Sigmoid colon (tissue), 7 donors: ENCODE results near the gene FNIP1. TPM values are rescaled to one million over a fixed set of nuclear protein-coding genes. Genes with fewer than 3 reads are reported as not detected.

Source experiments
- DNase-seq: peaks from one replicate; pipeline ENCODE4 v3.0.0-alpha.2; 2019
- H3K27ac ChIP-seq, 4 donors: fragments of 200-600 bp; sonication (generic); one replicate each; pipeline ENCODE4 v1.5.1; 2016 to 2019; ENCODE audit warnings: mild to moderate bottlenecking in 1 of 4
- H3K27me3 ChIP-seq, 3 donors: fragments of 200-600 bp; sonication (generic); one replicate each; pipeline ENCODE4 v1.5.1; 2019; ENCODE audit warnings: mild to moderate bottlenecking in 1 of 3
- H3K36me3 ChIP-seq, 4 donors: fragments of 200-600 bp; sonication (generic); one replicate each; pipeline ENCODE4 v1.5.1; 2016 to 2019
- H3K4me1 ChIP-seq, 4 donors: fragments of 200-600 bp; sonication (generic); one replicate each; pipeline ENCODE4 v1.5.1; 2017 to 2019
- H3K4me3 ChIP-seq, 4 donors: fragments of 200-600 bp; sonication (generic); one replicate each; pipeline ENCODE4 v1.5.1; 2017 to 2019; ENCODE audit warnings: mild to moderate bottlenecking in 2 of 4, moderate library complexity in 1 of 4
- H3K9me3 ChIP-seq, 4 donors: fragments of 200-600 bp in 3 of 4; sonication (generic) in 3 of 4; one replicate each; pipeline versions ENCODE4 v1.5.1 to v1.6.1; 2013 to 2019
- EP300 ChIP-seq, 4 donors: sonication (generic); formaldehyde crosslinking; IDR thresholded peaks; one replicate each; pipeline ENCODE4 v1.6.1; 2017; ENCODE audit warnings: antibody characterized with exemption in 4 of 4
- POLR2A ChIP-seq, 2 donors: fragments of 450-650 bp; IDR thresholded peaks; one replicate each; pipeline ENCODE4 v1.6.1; 2016; ENCODE audit warnings: antibody characterized with exemption in 2 of 2, mild to moderate bottlenecking in 2 of 2, moderate library complexity in 2 of 2
- POLR2AphosphoS5 ChIP-seq, 4 donors: sonication (generic); formaldehyde crosslinking; IDR thresholded peaks; one replicate each; pipeline ENCODE4 v1.6.1; 2017; ENCODE audit warnings: antibody characterized with exemption in 4 of 4
- WGBS, 2 donors: extraction: QIAGEN DNeasy Blood & Tissue Kit; methylation state at CpG; one replicate each; pipeline ENCODE4 v1.1.7; 2013; 5-methylcytosine and 5-hydroxymethylcytosine counted together
- intact Hi-C: fragments of 100-400 bp; cut with DNase I; formaldehyde crosslinking; loops from one replicate; pipeline ENCODE4 v1.15.1; 2023
- polyA plus RNA-seq, 3 donors: library from polyadenylated mRNA; stranded (reverse); fragments of 200-250 nt; gene quantifications; one replicate each; pipeline ENCODE4 v1.2.3, GENCODE V29; 2013
- total RNA-seq, 4 donors: library from RNA; depleted of rRNA; stranded (reverse); fragments of >200 nt; gene quantifications; one replicate each; pipeline ENCODE4 v1.1.0, GENCODE V29; 2016
- TF ChIP-seq, protein P1 (sequence below), 4 experiments: fragments of 450-650 bp in 3 of 4; fragments of 200-600 bp in 1 of 4; IDR thresholded peaks; one replicate each; pipeline ENCODE4 v1.5.1; 2016 to 2019; ENCODE audit warnings: antibody characterized with exemption in 4 of 4, mild to moderate bottlenecking in 3 of 4, moderate library complexity in 2 of 4
- donor health status: healthy with polysubstance abuse.
- donor health status: Bipolar disorder and iron deficiency.
- donor health status: healthy.

FNIP1 gene
- total and polyA plus RNA-seq, 7 donors = 3.6 to 74.4 (median 46.4) TPM

- DNase-seq = no peak
- intact Hi-C loops = loop anchor here (5.0 to 10.0 kb wide), 3 partner anchors 217 to 630 kb away; partner anchors contain the start of genes ACSL6, CDC42SE2 and HINT1
- TF ChIP-seq EP300 (IDR thresholded peaks at IDR 0.05) (no peak), POLR2A (IDR thresholded peaks at IDR 0.05) (no peak), POLR2AphosphoS5 (IDR thresholded peaks at IDR 0.05) (no peak)
- TF ChIP-seq, protein P1, sequence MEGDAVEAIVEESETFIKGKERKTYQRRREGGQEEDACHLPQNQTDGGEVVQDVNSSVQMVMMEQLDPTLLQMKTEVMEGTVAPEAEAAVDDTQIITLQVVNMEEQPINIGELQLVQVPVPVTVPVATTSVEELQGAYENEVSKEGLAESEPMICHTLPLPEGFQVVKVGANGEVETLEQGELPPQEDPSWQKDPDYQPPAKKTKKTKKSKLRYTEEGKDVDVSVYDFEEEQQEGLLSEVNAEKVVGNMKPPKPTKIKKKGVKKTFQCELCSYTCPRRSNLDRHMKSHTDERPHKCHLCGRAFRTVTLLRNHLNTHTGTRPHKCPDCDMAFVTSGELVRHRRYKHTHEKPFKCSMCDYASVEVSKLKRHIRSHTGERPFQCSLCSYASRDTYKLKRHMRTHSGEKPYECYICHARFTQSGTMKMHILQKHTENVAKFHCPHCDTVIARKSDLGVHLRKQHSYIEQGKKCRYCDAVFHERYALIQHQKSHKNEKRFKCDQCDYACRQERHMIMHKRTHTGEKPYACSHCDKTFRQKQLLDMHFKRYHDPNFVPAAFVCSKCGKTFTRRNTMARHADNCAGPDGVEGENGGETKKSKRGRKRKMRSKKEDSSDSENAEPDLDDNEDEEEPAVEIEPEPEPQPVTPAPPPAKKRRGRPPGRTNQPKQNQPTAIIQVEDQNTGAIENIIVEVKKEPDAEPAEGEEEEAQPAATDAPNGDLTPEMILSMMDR (IDR thresholded peaks at IDR 0.05) = no peak
- Histone ChIP-seq H3K9me3 (no peaks in the 10 kb centered on the region), H3K4me3 (peak overlapping the region in 3 of 4 donors; percentile 77 to 99 (median 98)), H3K27ac (peak overlapping the region in 2 of 4 donors; percentile 100), H3K27me3 (no peaks in the 10 kb centered on the region), H3K36me3 (no peaks in the 10 kb centered on the region), H3K4me1 (peaks cover 0 to 48% (median 33%) of the 10 kb centered on the region in 4 donors)
- 25 to 43% methylated on average over 6 of the region's 6 CpGs for WGBS, 2 donors
These were observed 1.6 kb downstream of the FNIP1 start for GRCh38 chr5:131795228-131795627.

DNA sequence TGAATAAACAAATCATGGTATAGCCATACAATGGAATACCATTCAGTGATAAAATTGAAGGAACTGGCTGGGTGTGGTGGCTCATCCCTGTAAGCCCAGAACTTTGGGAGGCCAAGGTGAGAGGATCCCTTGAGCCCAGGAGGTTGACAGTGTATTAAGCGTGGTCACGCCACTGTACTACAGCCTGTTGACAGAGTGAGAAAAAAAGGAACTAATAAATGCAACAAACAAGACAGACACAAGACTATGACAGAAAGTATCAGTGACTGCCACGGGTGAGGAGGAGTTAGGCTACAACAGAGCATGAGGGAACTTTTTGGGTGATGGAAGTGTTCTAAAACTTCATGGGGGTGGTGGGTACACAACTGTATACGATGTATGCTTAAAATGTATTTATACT is 2.2 kb downstream of the FNIP1 start:
- TF ChIP-seq EP300 (IDR thresholded peaks at IDR 0.05) (no peak), POLR2AphosphoS5 (IDR thresholded peaks at IDR 0.05) (no peak), POLR2A (IDR thresholded peaks at IDR 0.05) (no peak)
- TF ChIP-seq, protein P1 (IDR thresholded peaks at IDR 0.05) = no peak
- no peaks in the 10 kb centered on the region for H3K36me3 ChIP-seq
- H3K27me3 ChIP-seq = no peaks in the 10 kb centered on the region
- H3K4me1 ChIP-seq = peaks cover 0 to 54% (median 38%) of the 10 kb centered on the region in 4 donors
- no peak overlapping the region for H3K27ac ChIP-seq
- intact Hi-C loops = loop anchor here (10.0 kb wide), 1 partner anchor 630 kb away; the partner anchor contains the start of gene HINT1
- H3K4me3 ChIP-seq = peak overlapping the region in 1 of 4 donors; percentile 77
- DNase-seq = no peak
- H3K9me3 ChIP-seq = no peaks in the 10 kb centered on the region
- WGBS, 2 donors = 66 to 81% methylated on average over 4 of the region's 4 CpGs

DNA sequence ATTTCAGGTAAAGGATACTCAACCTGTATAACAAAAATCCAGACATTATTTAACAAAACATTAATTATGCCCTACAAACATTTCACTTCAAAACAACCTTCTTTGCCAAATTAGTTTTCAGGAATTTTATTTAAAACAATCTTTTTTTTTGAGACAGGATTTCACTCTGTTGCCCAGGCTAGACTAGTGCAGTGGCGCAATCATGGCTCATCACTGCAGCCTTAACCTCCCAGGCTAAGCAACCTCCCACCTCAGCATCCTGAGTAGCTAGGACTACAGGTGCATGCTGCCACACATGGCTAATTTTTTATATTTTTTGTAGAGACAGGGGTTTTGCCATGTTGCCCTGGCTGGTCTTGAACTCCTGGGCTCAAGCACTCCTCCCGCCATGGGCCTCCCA is 3.9 kb downstream of the FNIP1 start:
- 98% methylated on average over 2 of the region's 2 CpGs for WGBS, 2 donors
- Histone ChIP-seq H3K27ac (no peak overlapping the region), H3K36me3 (no peaks in the 10 kb centered on the region), H3K9me3 (no peaks in the 10 kb centered on the region), H3K4me3 (no peak overlapping the region), H3K4me1 (peaks cover 0 to 59% (median 37%) of the 10 kb centered on the region in 4 donors), H3K27me3 (no peaks in the 10 kb centered on the region)
- intact Hi-C loops = loop anchor here (10.0 kb wide), 1 partner anchor 628 kb away; the partner anchor contains the start of gene HINT1
- no peak for DNase-seq
- TF ChIP-seq, protein P1 (IDR thresholded peaks at IDR 0.05) = no peak
- no peak for TF ChIP-seq POLR2AphosphoS5 (IDR thresholded peaks at IDR 0.05)
- TF ChIP-seq EP300 (IDR thresholded peaks at IDR 0.05) = no peak
- TF ChIP-seq POLR2A (IDR thresholded peaks at IDR 0.05) = no peak

- no peak for DNase-seq
- Histone ChIP-seq H3K27ac (no peak overlapping the region), H3K9me3 (no peaks in the 10 kb centered on the region), H3K36me3 (no peaks in the 10 kb centered on the region), H3K27me3 (no peaks in the 10 kb centered on the region), H3K4me1 (peaks cover 0 to 63% (median 41%) of the 10 kb centered on the region in 4 donors), H3K4me3 (no peak overlapping the region)
- TF ChIP-seq POLR2AphosphoS5 (IDR thresholded peaks at IDR 0.05) = no peak
- TF ChIP-seq POLR2A (IDR thresholded peaks at IDR 0.05) = no peak
- TF ChIP-seq EP300 (IDR thresholded peaks at IDR 0.05) = no peak
- TF ChIP-seq, protein P1 (IDR thresholded peaks at IDR 0.05) = no peak
- 94 to 96% methylated on average over 6 of the region's 6 CpGs for WGBS, 2 donors
- intact Hi-C loops = loop anchor here (10.0 kb wide), 1 partner anchor 627 kb away; the partner anchor contains the start of gene HINT1
These were observed 5.0 kb downstream of the FNIP1 start for GRCh38 chr5:131791866-131792265.
